Small intestine (tissue), 7 donors: ENCODE measurements around the gene APC. TPM values are rescaled to one million over a fixed set of nuclear protein-coding genes. Genes with fewer than 3 reads are reported as not detected.

Experiments used
- DNase-seq, 2 donors: peaks; one replicate each; pipeline versions ENCODE4 v3.0.0 to v3.0.0-alpha.2; 2013
- FAIRE-seq: peaks from 2 replicates; lab custom pipeline; 2012; peaks lifted over from hg19 to GRCh38; lab: Jason Lieb, UNC
- H3K27ac ChIP-seq, 3 donors: one replicate each; pipeline ENCODE4 v1.5.1; 2013; ENCODE audit warnings: low read length in 2 of 3, mild to moderate bottlenecking in 2 of 3, control low read depth in 1 of 3, inconsistent platforms in 1 of 3, low read depth in 1 of 3, moderate library complexity in 1 of 3
- H3K27me3 ChIP-seq, 3 donors: one replicate each; pipeline ENCODE4 v1.6.1; 2013; ENCODE audit warnings: low read length in 3 of 3, inconsistent platforms in 1 of 3; ENCODE audit not compliant: control insufficient read depth in 3 of 3, insufficient read depth in 3 of 3
- H3K36me3 ChIP-seq, 3 donors: one replicate each; pipeline ENCODE4 v1.6.1; 2013; ENCODE audit warnings: low read length in 3 of 3, inconsistent platforms in 1 of 3, low read depth in 1 of 3, mild to moderate bottlenecking in 1 of 3, moderate library complexity in 1 of 3; ENCODE audit not compliant: control insufficient read depth in 3 of 3, insufficient read depth in 2 of 3
- H3K4me1 ChIP-seq, 3 donors: one replicate each; pipeline ENCODE4 v1.6.1; 2013; ENCODE audit warnings: low read length in 2 of 3, inconsistent platforms in 1 of 3, low read depth in 1 of 3, mild to moderate bottlenecking in 1 of 3, moderate library complexity in 1 of 3; ENCODE audit not compliant: control insufficient read depth in 3 of 3, insufficient read depth in 2 of 3
- H3K4me3 ChIP-seq, 3 donors: one replicate each; pipeline ENCODE4 v1.5.1; 2013; ENCODE audit warnings: low read length in 3 of 3, control low read depth in 1 of 3, inconsistent platforms in 1 of 3, low read depth in 1 of 3, mild to moderate bottlenecking in 1 of 3, moderate library complexity in 1 of 3
- H3K9me3 ChIP-seq, 2 donors: one replicate each; pipeline ENCODE4 v1.6.1; 2013; ENCODE audit warnings: low read depth in 1 of 2, low read length in 1 of 2; ENCODE audit not compliant: control insufficient read depth in 2 of 2, insufficient read depth in 1 of 2
- WGBS, 3 donors: extraction: QIAGEN DNeasy Blood & Tissue Kit; methylation state at CpG; one replicate each; pipeline ENCODE4 v1.1.7; 2013; 5-methylcytosine and 5-hydroxymethylcytosine counted together
- polyA plus RNA-seq, 4 donors: library from polyadenylated mRNA; stranded (reverse) in 3 of 4; unstranded in 1 of 4; fragments of 200-250 nt in 3 of 4; fragments of 120-200 nt in 1 of 4; gene quantifications; one replicate each; pipeline versions ENCODE4 v1.2.1 to v1.2.3, GENCODE V29; 2013
- donor health status: healthy with polysubstance abuse.
- donor health status: control.
- donor health status: control.
- donor health status: Bipolar disorder and iron deficiency.
- donor health status: healthy.

APC gene
- polyA plus RNA-seq, 4 donors = 8.0 to 31.3 (median 16.8) TPM

DNA sequence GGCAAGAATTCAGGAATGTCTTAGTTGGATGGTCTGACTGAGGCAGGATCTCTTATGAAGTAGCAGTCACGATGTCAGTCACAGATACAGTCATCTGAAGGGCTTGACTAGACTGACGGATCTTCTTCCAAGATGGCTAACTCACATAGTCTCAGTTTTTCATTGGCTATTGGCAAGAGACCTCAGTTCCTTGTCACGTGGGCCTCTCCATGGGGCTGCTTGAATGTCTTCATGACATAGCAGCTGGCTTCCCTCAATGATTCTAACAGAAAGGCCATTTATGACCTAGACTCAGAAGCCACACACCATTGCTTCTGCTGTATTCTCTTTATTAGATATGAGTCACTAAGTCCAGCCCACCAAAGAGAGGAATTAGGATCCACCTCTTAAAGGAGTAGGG, 4.7 kb downstream of the APC start:
- H3K36me3 ChIP-seq = no peaks in the 10 kb centered on the region
- H3K4me3 ChIP-seq = no peak overlapping the region
- H3K9me3 ChIP-seq = no peaks in the 10 kb centered on the region
- FAIRE-seq (no peak), DNase-seq (no peak)
- peaks cover 0 to 7% (median 7%) of the 10 kb centered on the region in 3 donors for H3K4me1 ChIP-seq
- H3K27me3 ChIP-seq = no peaks in the 10 kb centered on the region
- 86 to 96% (median 93%) methylated on average over 3 of the region's 3 CpGs for WGBS, 3 donors
- no peak overlapping the region for H3K27ac ChIP-seq

DNA sequence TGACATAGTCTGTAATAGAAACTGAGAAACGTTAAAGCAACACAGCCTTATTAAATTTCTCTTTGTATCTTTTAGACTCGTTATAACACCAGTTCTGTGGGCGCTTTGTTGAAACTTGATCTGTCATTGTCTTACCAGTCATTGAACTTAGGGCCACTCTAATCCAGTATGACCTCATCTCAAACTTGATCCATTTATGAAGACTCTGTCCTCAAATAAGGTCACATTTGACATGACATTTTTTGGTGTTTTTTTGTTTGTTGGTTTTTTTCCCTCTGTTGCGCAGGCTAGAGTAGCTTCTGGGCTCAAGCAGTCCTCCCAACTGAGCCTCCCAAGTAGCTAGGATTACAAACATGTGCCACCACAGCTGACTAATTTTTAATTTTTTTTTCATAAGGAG, 5.9 kb downstream of the APC start:
- WGBS, 3 donors = 93 to 97% (median 96%) methylated on average over 4 of the region's 4 CpGs
- Histone ChIP-seq H3K9me3 (no peaks in the 10 kb centered on the region), H3K36me3 (no peaks in the 10 kb centered on the region), H3K27me3 (no peaks in the 10 kb centered on the region), H3K4me3 (no peak overlapping the region), H3K4me1 (peaks cover 0 to 2% (median 0%) of the 10 kb centered on the region in 3 donors), H3K27ac (no peak overlapping the region)
- FAIRE-seq (no peak), DNase-seq (no peak)

DNA sequence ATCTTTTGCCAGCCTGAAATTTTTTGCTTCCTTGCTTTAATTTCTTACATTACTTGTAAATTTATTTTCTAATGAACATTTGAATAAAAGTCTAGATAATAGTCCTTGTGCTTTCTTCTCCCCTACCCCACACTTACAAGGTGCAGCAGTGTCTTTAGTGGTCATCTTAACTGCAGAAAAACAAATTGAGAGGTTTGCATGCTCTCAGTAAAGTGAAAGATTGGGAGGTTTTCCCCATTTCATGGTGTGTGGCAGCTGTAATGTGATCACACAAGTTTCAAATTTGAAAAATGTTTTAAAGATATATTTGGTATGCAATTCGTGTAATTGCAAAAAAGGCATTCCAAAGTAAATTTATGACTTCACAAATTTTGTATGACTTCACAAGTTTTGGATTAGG, 14.7 kb downstream of the APC start:
- H3K27ac ChIP-seq = no peak overlapping the region
- no peaks in the 10 kb centered on the region for H3K4me1 ChIP-seq
- 75 to 84% (median 82%) methylated on average over 1 of the region's 1 CpG for WGBS, 3 donors
- peaks cover 0 to 1% (median 0%) of the 10 kb centered on the region in 3 donors for H3K36me3 ChIP-seq
- no peak for FAIRE-seq
- no peaks in the 10 kb centered on the region for H3K27me3 ChIP-seq
- no peaks in the 10 kb centered on the region for H3K9me3 ChIP-seq
- no peak for DNase-seq
- no peak overlapping the region for H3K4me3 ChIP-seq

- no peak overlapping the region for H3K27ac ChIP-seq
- no peaks in the 10 kb centered on the region for H3K27me3 ChIP-seq
- H3K4me1 ChIP-seq = no peaks in the 10 kb centered on the region
- no peaks in the 10 kb centered on the region for H3K9me3 ChIP-seq
- H3K36me3 ChIP-seq = peaks cover 0 to 5% (median 2%) of the 10 kb centered on the region in 3 donors
- 89 to 93% (median 91%) methylated on average over 2 of the region's 2 CpGs for WGBS, 3 donors
- FAIRE-seq (no peak), DNase-seq (no peak)
- H3K4me3 ChIP-seq = no peak overlapping the region
Measured at GRCh38 chr5:112755703-112756102, 18.0 kb downstream of the APC start.

- FAIRE-seq = peak; percentile 97
Measured at GRCh38 chr5:112757468-112758208, 20.0 kb downstream of the APC start.

DNA sequence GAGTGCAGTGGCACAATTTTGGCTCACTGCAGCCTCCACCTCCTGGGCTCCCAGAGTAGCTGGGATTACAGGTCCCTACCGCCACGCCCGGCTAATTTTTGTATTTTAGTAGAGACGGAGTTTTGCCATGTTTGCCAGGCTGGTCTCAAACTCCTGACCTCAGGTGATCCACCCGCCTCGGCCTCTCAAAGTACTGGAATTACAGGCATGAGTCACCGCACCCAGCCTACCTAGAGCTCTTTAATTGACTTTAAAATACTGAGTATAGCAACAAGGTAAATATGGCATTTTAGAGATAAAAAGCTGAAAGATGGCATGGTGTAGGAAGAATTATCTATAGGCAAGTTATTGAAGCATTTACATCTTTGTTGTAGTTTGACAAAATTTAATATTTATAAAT, 21.0 kb downstream of the APC start:
- Histone ChIP-seq H3K27me3 (no peaks in the 10 kb centered on the region), H3K9me3 (no peaks in the 10 kb centered on the region), H3K36me3 (peaks cover 0 to 6% (median 2%) of the 10 kb centered on the region in 3 donors), H3K27ac (no peak overlapping the region), H3K4me1 (no peaks in the 10 kb centered on the region), H3K4me3 (no peak overlapping the region)
- WGBS, 3 donors = 55 to 77% (median 68%) methylated on average over 7 of the region's 7 CpGs
- no peak for DNase-seq
- FAIRE-seq = no peak

More at GRCh38 chr5:112757468-112758208, 20.0 kb downstream of the APC start:
- Histone ChIP-seq H3K27ac (no peak overlapping the region), H3K4me3 (no peak overlapping the region), H3K36me3 (peaks cover 0 to 5% (median 2%) of the 10 kb centered on the region in 3 donors), H3K9me3 (no peaks in the 10 kb centered on the region), H3K27me3 (no peaks in the 10 kb centered on the region), H3K4me1 (no peaks in the 10 kb centered on the region)
- DNase-seq = peak; percentile 64 to 66
- 48 to 55% (median 50%) methylated on average over 3 of the region's 3 CpGs for WGBS, 3 donors

GRCh38 chr5:112762113-112762810, 24.6 kb downstream of the APC start:
- Histone ChIP-seq H3K9me3 (no peaks in the 10 kb centered on the region), H3K4me3 (no peak overlapping the region), H3K4me1 (no peaks in the 10 kb centered on the region), H3K27me3 (no peaks in the 10 kb centered on the region), H3K27ac (no peak overlapping the region), H3K36me3 (peaks cover 0 to 10% (median 4%) of the 10 kb centered on the region in 3 donors)
- DNase-seq = no peak
- WGBS, 3 donors = 26 to 50% (median 43%) methylated on average over 1 of the region's 1 CpG
- no peak for FAIRE-seq

GRCh38 chr5:112763165-112763564, 25.5 kb downstream of the APC start:
- 93 to 100% (median 99%) methylated on average over 1 of the region's 1 CpG for WGBS, 3 donors
- no peak for FAIRE-seq

More at GRCh38 chr5:112763165-112763564, 25.5 kb downstream of the APC start:
- H3K27me3 ChIP-seq = no peaks in the 10 kb centered on the region
- peaks cover 0 to 15% (median 6%) of the 10 kb centered on the region in 3 donors for H3K36me3 ChIP-seq
- H3K4me3 ChIP-seq = no peak overlapping the region
- H3K9me3 ChIP-seq = no peaks in the 10 kb centered on the region
- H3K27ac ChIP-seq = no peak overlapping the region
- H3K4me1 ChIP-seq = no peaks in the 10 kb centered on the region
- DNase-seq = no peak
